Measurements from ENCODE around the gene HMMR. TPM values are rescaled to one million over a fixed set of nuclear protein-coding genes. Genes with fewer than 3 reads are reported as not detected.
A peak's percentile ranks its signal among the peaks of the same experiment; 100 is the strongest.

Gene HMMR
- total and polyA plus RNA-seq, 9 of the 15 experiments (the other 6 are each of a cell fraction or from before 2014, with no cell fraction given), result 74.9 to 133 (median 90.8) TPM

GRCh38 chr5:163439092-163439425 is 21.4 kb upstream of the HMMR start (continued):
- TF ChIP-seq, protein P1, sequence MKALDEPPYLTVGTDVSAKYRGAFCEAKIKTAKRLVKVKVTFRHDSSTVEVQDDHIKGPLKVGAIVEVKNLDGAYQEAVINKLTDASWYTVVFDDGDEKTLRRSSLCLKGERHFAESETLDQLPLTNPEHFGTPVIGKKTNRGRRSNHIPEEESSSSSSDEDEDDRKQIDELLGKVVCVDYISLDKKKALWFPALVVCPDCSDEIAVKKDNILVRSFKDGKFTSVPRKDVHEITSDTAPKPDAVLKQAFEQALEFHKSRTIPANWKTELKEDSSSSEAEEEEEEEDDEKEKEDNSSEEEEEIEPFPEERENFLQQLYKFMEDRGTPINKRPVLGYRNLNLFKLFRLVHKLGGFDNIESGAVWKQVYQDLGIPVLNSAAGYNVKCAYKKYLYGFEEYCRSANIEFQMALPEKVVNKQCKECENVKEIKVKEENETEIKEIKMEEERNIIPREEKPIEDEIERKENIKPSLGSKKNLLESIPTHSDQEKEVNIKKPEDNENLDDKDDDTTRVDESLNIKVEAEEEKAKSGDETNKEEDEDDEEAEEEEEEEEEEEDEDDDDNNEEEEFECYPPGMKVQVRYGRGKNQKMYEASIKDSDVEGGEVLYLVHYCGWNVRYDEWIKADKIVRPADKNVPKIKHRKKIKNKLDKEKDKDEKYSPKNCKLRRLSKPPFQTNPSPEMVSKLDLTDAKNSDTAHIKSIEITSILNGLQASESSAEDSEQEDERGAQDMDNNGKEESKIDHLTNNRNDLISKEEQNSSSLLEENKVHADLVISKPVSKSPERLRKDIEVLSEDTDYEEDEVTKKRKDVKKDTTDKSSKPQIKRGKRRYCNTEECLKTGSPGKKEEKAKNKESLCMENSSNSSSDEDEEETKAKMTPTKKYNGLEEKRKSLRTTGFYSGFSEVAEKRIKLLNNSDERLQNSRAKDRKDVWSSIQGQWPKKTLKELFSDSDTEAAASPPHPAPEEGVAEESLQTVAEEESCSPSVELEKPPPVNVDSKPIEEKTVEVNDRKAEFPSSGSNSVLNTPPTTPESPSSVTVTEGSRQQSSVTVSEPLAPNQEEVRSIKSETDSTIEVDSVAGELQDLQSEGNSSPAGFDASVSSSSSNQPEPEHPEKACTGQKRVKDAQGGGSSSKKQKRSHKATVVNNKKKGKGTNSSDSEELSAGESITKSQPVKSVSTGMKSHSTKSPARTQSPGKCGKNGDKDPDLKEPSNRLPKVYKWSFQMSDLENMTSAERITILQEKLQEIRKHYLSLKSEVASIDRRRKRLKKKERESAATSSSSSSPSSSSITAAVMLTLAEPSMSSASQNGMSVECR (CRISPR knock-in tag; IDR thresholded peaks at IDR 0.05), result peak; percentile 24; the same call in 1 of the 2 replicates
- TF ChIP-seq BMI1 (IDR thresholded peaks at IDR 0.05; ENCODE audit: low read length) (no peak), MLLT1 (IDR thresholded peaks at IDR 0.05) (0 out of 4 replicates have a peak, but pooled peaks of 1 of the 2 experiments have one; percentile 65), ZNF316 (IDR thresholded peaks at IDR 0.05) (no peak), VEZF1 (CRISPR knock-in tag; IDR thresholded peaks at IDR 0.05) (peak; percentile 26; the same call in 1 of the 2 replicates), SMAD4 (CRISPR knock-in tag; conservative IDR thresholded peaks at IDR 0.05) (0 out of 2 replicates have a peak, but pooled peaks have one; percentile 32), PBX2 (CRISPR knock-in tag; IDR thresholded peaks at IDR 0.05; ENCODE audit: low read depth) (no peak), PBX2 (tag; conservative IDR thresholded peaks at IDR 0.05; ENCODE audit: low read depth) (peak; percentile 90), MEIS2 (IDR thresholded peaks at IDR 0.05; ENCODE audit: partially characterized antibody) (peak; percentile 80), POLR2AphosphoS5 (IDR thresholded peaks at IDR 0.05; ENCODE audit: control insufficient read depth, insufficient read depth, low read depth, low read length) (0 out of 2 replicates have a peak, but pooled peaks have one; percentile 34), MAZ (CRISPR knock-in tag; conservative IDR thresholded peaks at IDR 0.05 in 1 of 2, IDR thresholded peaks at IDR 0.05 in 1 of 2) (no peak)
- TF ChIP-seq, protein P2, sequence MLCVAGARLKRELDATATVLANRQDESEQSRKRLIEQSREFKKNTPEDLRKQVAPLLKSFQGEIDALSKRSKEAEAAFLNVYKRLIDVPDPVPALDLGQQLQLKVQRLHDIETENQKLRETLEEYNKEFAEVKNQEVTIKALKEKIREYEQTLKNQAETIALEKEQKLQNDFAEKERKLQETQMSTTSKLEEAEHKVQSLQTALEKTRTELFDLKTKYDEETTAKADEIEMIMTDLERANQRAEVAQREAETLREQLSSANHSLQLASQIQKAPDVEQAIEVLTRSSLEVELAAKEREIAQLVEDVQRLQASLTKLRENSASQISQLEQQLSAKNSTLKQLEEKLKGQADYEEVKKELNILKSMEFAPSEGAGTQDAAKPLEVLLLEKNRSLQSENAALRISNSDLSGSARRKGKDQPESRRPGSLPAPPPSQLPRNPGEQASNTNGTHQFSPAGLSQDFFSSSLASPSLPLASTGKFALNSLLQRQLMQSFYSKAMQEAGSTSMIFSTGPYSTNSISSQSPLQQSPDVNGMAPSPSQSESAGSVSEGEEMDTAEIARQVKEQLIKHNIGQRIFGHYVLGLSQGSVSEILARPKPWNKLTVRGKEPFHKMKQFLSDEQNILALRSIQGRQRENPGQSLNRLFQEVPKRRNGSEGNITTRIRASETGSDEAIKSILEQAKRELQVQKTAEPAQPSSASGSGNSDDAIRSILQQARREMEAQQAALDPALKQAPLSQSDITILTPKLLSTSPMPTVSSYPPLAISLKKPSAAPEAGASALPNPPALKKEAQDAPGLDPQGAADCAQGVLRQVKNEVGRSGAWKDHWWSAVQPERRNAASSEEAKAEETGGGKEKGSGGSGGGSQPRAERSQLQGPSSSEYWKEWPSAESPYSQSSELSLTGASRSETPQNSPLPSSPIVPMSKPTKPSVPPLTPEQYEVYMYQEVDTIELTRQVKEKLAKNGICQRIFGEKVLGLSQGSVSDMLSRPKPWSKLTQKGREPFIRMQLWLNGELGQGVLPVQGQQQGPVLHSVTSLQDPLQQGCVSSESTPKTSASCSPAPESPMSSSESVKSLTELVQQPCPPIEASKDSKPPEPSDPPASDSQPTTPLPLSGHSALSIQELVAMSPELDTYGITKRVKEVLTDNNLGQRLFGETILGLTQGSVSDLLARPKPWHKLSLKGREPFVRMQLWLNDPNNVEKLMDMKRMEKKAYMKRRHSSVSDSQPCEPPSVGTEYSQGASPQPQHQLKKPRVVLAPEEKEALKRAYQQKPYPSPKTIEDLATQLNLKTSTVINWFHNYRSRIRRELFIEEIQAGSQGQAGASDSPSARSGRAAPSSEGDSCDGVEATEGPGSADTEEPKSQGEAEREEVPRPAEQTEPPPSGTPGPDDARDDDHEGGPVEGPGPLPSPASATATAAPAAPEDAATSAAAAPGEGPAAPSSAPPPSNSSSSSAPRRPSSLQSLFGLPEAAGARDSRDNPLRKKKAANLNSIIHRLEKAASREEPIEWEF (CRISPR knock-in tag; IDR thresholded peaks at IDR 0.05), result no peak

Measured in K562 (cell line).